Skeletal muscle cell (primary cell): ENCODE measurements around the gene NUP43.
"Not testable (repeated sequence)": the region's sequence is repeated elsewhere in the genome, so short reads cannot be mapped to it uniquely, and the experiment has no call there.

Source experiments
- DNase-seq: peaks from one replicate; pipeline ENCODE4 v3.0.0-alpha.2; 2010; ENCODE audit warnings: low read depth
- H3K4me3 ChIP-seq: 2 replicates; pipeline ENCODE4 v1.5.1; 2011; ENCODE audit warnings: low read depth, mild to moderate bottlenecking, control low read depth, low read length, moderate library complexity

The NUP43 gene

DNA sequence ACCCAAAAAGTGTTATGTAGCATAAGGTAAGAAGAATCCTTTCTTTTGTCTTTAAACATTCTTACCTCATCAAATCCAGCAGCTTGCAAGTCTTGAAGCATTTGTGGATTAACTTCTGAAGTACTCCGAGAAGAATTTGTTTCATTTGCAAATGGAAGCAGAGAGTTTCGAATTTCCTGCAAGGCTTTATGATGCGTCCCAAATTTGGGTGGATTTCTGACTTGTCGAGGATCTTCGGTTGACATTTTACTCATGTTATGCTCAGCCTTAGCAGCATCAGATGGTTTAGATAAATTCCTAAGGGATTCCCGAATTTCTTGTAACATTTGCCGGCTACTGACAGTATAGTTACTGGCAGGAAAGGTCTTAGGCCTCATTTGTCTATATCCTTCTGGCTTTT is 44.6 kb downstream of the NUP43 start:
- DNase-seq, result no peak
- no peak overlapping the region for H3K4me3 ChIP-seq

DNA sequence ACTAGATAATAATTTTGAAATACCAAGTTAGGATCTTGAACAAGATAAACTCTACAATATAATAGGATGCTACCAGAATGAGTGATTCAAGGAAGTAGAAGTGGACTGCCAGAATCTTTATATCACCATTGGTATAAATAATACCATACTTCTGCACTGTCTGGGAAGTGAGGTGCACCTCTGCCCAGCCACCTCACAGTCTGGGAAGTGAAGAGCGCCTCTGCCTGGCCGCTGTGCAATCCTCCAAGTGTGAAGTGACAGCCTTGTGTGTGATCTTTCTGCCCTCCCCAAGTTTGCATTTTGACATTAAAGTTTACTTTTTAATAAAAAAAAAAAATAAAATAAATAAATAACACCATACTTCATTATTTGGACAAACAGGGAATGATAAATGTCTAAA is 47.2 kb downstream of the NUP43 start:
- DNase-seq, result no peak
- H3K4me3 ChIP-seq, result no peak overlapping the region

DNA sequence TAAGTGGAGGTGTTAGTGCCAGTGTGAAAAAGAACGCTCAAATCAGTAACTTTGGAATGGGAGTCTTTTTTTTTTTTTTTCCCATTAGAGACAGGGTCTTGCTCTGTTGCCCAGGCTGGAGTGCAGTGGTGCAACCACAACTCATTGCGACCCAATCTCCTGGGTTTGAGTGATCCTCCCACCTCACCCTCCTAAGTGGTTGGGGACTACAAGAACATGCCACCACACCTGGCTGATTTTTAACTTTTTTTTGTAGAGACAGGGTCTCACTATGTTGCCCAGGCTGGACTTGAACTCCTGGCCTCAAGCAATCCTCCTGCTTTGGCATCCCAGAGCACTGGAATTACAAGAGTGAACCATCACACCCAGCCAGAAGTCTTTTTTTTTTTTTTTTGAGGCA is 48.2 kb downstream of the NUP43 start:
- no peak for DNase-seq
- no peak overlapping the region for H3K4me3 ChIP-seq

DNA sequence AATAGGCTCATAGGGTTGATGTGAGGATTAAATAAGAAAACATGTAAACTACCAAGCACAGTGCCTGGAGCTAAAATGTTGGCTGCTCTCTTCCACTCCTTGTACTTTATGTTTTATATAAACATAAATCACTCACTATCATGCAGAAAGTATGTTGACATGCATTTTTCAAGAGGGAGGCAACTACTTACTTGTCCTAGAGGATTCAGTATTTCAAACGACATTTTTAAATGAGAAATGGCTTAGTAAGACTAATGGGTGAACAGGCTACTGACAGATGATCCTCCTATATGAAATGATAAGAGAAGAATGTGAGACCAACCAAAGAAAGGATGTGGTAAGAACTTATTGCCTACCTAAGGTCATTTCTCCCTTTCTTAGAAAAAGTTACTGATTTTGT is 49.4 kb downstream of the NUP43 start:
- no peak for DNase-seq
- H3K4me3 ChIP-seq, result no peak overlapping the region

DNA sequence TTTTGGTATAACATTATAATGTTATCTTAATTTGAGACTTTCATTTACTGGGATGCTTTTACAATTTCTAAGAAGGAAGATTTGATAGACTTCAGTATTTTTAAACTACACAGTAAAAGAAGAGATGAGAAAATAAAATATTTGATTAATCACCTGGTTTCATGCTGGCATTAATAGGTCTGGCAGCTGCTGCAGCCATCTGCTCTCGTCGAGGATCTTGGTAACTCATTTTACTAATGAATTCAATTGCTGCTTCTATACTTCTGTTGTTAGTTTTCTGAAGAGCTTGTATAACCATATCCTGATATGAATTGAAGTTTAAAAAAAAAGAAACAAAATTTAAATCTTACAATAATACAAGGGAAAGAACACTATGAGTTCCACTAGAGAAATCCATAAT is 51.4 kb downstream of the NUP43 start:
- no peak for DNase-seq
- H3K4me3 ChIP-seq, result no peak overlapping the region

DNA sequence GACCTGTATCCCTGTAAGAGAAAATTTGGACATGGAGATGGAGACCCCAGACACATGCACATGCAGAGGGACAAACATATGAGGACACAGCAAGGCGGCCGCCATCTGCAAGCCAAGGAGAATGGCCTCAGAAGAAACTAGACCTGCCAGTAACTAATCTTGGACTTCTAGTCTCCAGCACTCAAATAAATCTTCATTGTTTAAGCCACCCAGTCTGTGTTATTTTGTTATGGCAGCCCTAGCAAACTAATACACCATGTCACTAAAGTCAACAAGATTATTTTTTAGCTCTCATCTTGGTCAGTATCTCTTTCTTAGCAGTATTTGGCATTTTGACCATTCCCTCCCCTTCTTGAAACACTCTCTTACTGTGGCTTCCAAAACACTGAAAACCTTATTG is 55.1 kb downstream of the NUP43 start:
- DNase-seq, result no peak
- H3K4me3 ChIP-seq, result no peak overlapping the region

DNA sequence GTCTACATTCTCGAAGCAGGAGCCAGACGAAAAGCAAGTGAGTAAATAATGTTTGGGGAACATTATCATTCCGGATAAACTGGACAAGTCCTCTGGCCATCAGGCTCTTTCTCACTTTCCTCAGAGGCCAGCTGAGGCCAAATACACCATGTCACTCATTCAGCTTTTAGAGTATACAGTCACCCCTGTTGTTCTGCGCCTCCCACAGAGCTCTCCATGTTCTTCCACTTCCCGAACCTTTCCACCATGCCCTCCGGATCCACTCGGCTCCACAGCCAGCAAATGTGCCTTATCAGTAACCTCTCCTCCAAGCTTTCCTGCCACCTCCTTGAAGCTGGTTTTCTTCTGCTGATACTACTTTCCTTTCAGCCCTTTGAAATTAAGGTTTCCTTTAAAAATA is 60.1 kb downstream of the NUP43 start:
- no peak for DNase-seq
- no peak overlapping the region for H3K4me3 ChIP-seq

DNA sequence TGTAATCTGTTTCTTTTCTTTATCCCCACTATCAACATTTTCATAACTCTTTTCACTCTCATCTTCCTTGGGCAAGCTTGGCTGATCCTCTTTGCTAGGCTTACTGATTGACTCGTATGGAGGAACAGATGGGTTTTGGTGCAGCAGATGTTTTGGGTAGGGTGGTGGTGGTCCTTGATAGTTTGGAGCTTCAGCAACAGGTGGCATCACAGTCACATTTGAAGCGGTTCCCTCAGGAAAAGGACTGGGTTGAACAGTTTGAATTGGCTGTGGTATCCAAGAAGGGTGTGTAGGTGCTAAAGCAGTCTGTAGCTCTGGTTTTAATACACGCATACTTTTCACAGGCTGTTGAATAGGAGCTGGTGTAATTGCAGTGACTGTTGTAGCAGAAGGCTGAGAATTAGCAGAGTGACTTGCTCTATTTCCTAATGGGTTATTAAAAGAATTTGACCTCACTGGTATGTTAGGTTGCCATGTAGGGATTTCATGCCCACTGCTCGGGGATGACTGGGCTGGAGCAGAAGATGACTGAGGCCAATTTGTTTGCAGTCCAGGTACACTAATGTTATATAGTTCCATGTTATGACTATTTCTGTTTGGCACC is 63.0 kb downstream of the NUP43 start:
- DNase-seq, result no peak
- no peak overlapping the region for H3K4me3 ChIP-seq

DNA sequence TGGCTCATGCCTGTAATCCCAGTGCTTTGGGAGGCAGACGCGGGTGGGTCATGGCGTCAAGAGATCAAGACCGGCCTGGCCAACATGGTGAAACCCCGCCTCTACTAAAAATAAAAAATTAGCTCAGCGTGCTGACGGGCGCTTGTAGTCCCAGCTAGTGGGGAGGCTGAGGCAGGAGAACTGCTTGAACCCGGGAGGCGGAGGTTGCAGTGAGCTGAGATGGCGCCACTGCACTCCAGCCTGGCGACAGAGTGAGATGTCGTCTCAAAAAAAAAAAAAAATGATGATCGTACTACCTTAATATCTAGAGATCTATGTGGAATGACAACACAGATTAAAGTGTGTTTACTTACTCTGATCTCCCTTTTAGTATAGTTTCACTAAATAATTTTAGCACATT is 64.5 kb downstream of the NUP43 start:
- not testable (repeated sequence) for H3K4me3 ChIP-seq, DNase-seq

DNA sequence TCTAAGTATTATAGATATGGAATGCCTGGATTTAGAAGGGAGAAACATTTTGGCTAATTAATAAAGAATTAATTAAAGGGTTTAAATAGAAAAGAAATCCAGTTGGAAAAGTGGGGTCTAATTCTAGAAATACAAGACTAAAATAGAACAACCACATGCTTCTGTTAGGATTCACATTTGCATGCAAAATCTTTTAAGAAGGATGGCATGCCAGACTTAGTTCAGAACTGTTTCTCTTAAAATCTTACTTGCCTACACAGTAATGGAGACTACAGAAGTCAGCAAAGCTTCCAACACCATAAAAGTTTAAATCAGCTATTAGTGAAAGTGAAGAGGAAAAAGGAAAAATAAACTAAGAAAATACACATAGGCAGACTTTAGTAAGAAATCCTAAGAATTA is 65.1 kb downstream of the NUP43 start:
- no peak for DNase-seq
- no peak overlapping the region for H3K4me3 ChIP-seq

DNA sequence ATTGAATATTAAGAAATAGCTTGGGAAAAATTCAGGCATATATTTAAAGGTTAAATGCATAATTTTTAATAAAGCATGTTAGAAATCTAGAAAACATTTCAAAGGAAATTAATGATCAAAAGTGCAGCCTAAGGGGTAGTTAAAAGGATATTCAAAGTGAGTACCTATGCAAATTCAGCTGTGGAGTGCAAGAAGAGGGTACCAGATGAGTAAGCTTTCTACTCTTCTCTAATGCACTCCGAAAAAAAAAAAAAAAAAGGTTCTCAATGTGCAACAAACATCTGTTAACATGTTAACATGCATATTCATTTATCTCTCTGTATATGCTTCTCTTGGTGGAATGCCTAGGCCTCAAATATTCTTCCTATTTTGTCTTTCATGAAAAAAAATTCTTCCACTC is 65.8 kb downstream of the NUP43 start:
- DNase-seq, result no peak
- H3K4me3 ChIP-seq, result no peak overlapping the region
